AG08395 (cell line): ENCODE measurements around the gene NFKB2.
A peak's percentile ranks its signal among the peaks of the same experiment; 100 is the strongest.

Experiments used
- DNase-seq: peaks from one replicate; pipeline ENCODE4 v3.0.0; 2012; ENCODE audit warnings: mixed read lengths, low spot score

NFKB2 gene

DNA sequence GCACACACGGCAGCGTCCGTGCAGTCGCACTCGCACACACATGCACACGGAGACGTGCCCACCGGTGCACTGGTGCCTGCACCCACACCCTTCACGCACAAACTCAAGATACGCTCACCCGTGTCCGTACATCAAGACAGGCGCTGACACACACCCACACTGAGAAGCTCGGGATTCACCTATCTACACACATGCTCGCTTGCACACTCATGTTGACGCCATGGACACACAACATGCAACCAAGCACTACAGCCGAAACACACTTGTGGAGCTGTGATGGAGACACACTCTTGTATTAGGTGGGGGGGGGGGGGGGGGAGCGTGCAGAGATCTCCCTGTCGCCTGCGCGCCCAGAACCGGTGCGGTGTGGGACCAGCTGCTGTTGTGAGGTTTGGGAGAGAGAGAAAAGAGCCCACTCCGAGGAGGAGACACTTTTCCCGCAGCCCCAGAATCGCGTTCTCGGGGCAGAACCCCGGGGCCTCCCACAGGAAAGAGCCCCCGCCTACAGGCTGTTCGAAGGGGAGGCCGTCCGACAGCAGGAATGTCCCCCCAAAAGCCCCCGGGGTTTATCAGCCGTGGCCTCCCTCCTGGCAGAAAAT, 605 bp upstream of the NFKB2 start:
- DNase-seq: no peak

DNA sequence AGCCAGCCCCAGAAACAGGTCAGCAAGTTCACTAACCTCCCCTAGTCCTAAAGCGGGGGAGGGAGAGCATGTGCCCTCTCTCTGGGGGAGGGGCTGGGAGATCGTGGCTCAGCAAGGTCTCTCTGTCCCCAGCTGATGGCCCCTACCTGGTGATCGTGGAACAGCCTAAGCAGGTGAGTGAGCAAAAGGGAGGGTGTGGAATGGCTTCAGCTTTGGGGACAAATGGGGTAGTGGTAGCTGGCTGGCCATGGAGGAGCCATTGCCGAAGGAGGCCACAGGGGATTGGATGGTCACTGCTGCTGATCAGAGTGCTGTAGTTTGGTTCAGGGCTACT, 779 bp downstream of the NFKB2 start:
- no peak for DNase-seq

DNA sequence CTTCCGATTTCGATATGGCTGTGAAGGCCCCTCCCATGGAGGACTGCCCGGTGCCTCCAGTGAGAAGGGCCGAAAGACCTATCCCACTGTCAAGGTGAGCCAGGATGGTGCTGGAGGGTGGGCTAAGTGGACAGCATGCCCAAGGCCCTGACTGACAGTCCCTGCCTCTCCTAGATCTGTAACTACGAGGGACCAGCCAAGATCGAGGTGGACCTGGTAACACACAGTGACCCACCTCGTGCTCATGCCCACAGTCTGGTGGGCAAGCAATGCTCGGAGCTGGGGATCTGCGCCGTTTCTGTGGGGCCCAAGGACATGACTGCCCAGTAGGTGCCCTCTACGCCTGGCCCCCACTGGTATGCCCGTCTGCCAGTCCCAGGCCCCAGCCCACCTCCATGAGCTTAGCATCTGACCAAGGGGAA, 1.2 kb downstream of the NFKB2 start:
- no peak for DNase-seq

DNA sequence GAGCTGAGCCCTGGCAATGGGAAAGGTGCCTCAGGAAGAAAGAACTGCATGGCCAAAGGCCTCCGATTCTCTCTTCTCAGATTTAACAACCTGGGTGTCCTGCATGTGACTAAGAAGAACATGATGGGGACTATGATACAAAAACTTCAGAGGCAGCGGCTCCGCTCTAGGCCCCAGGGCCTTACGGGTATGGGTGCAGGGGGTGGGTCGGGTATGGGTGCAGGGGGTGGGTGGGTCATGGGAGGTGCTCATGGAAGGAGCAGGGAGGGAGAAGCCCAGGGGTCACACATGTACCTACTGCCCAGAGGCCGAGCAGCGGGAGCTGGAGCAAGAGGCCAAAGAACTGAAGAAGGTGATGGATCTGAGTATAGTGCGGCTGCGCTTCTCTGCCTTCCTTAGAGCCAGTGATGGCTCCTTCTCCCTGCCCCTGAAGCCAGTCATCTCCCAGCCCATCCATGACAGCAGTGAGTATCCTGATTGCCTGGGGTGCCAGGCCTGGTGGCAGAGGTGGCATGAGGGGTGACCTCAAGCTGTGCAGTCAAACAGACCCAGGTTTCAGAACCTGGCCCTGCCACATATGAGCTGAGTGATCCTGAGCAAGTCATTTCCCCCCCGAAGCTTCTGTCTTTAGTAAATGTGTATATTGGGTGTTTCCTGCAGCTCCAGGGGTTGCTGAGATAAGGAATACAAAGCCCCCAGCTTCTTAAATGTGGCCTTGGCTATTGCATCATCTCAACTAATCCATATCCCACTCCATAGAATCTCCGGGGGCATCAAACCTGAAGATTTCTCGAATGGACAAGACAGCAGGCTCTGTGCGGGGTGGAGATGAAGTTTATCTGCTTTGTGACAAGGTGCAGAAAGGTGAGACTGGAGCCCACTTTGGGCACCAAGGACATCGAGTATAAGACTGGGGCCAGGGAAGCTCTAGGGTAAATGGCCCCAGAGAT, 2.0 kb downstream of the NFKB2 start:
- DNase-seq: no peak

DNA sequence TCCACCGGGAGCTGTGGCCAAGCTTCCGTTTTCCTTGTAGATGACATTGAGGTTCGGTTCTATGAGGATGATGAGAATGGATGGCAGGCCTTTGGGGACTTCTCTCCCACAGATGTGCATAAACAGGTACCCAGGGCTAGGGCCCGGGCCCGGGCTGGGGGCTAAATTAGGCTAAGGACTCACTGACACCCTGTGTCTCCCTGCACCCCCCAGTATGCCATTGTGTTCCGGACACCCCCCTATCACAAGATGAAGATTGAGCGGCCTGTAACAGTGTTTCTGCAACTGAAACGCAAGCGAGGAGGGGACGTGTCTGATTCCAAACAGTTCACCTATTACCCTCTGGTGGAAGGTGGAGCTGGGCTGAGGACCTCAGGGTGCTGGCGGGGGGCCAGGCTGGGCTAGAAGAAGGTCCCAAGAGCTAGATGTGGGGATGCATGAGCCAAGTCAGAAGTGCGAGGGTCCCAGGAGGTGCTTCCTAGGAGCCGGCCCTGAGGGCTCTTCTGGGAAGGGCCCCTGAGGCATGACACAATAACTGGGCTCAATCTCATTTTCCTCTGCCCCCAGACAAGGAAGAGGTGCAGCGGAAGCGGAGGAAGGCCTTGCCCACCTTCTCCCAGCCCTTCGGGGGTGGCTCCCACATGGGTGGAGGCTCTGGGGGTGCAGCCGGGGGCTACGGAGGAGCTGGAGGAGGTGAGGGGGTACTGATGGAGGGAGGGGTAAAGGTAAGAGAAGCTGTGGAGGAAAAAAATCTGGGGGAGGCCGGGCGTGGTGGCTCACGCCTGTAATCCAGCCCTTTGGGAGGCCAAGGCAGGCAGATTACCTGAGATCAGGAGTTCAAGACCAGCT, 2.9 kb downstream of the NFKB2 start:
- DNase-seq: no peak

DNA sequence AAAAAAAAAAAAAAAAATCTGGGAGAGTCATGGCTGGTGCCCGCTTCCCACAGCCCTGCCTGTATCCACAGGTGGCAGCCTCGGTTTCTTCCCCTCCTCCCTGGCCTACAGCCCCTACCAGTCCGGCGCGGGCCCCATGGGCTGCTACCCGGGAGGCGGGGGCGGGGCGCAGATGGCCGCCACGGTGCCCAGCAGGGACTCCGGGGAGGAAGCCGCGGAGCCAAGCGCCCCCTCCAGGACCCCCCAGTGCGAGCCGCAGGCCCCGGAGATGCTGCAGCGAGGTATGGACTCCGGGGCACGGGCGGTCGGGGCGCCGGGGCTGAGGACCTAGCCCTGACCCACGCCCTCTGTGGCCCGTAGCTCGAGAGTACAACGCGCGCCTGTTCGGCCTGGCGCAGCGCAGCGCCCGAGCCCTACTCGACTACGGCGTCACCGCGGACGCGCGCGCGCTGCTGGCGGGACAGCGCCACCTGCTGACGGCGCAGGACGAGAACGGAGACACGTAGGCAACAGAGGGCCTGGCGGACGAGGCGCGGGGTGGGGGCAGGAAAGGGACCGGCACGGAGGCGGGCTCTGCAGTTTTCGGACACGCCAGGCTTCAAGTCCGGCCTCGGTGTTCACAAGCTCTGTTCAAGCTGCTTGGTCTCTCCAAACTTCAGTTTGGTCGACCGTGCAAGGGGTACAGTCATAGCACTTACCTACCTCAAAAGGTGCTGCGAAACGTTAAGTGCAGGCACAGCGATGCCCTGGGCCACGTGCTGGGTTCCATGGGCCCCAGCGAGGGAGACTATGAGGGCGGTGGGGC, 3.9 kb downstream of the NFKB2 start:
- DNase-seq: peak; percentile 89

DNA sequence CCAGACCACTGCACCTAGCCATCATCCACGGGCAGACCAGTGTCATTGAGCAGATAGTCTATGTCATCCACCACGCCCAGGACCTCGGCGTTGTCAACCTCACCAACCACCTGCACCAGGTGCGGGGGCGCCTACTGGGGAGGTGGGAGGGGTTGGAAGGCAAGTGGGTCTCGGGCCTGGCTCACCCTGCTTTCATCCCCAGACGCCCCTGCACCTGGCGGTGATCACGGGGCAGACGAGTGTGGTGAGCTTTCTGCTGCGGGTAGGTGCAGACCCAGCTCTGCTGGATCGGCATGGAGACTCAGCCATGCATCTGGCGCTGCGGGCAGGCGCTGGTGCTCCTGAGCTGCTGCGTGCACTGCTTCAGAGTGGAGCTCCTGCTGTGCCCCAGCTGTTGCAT, 4.6 kb downstream of the NFKB2 start:
- DNase-seq: no peak

DNA sequence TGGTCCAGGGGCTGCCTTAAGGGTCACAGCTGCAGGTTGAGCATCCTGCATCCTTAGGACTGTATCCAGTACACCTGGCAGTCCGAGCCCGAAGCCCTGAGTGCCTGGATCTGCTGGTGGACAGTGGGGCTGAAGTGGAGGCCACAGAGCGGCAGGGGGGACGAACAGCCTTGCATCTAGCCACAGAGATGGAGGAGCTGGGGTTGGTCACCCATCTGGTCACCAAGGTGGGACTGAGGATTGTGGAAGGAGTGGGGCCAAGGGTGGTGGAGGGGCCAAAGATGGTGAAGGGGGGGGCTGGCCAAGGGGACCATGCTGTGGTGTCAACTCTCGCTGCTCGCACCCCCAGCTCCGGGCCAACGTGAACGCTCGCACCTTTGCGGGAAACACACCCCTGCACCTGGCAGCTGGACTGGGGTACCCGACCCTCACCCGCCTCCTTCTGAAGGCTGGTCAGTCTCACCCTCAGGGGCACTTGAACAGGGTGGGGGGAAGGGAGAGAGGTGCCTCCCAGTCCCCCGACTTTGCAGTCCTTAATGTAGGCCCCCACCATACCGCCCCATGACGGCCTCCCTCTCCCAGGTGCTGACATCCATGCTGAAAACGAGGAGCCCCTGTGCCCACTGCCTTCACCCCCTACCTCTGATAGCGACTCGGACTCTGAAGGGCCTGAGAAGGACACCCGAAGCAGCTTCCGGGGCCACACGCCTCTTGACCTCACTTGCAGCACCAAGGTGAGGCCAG, 5.3 kb downstream of the NFKB2 start:
- no peak for DNase-seq

DNA sequence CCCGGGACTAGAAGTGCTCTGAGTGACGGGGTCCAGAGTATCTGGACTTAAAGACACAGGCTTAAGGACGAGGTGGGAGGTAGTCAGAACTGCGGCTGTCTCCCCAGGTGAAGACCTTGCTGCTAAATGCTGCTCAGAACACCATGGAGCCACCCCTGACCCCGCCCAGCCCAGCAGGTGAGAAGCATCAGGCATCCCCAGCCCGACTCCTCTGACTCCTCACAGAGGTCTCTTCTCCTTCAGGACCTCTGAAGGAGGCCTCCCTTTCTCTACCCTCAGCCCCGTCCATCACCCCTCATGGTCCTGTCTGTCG, 5.8 kb downstream of the NFKB2 start:
- no peak for DNase-seq

DNA sequence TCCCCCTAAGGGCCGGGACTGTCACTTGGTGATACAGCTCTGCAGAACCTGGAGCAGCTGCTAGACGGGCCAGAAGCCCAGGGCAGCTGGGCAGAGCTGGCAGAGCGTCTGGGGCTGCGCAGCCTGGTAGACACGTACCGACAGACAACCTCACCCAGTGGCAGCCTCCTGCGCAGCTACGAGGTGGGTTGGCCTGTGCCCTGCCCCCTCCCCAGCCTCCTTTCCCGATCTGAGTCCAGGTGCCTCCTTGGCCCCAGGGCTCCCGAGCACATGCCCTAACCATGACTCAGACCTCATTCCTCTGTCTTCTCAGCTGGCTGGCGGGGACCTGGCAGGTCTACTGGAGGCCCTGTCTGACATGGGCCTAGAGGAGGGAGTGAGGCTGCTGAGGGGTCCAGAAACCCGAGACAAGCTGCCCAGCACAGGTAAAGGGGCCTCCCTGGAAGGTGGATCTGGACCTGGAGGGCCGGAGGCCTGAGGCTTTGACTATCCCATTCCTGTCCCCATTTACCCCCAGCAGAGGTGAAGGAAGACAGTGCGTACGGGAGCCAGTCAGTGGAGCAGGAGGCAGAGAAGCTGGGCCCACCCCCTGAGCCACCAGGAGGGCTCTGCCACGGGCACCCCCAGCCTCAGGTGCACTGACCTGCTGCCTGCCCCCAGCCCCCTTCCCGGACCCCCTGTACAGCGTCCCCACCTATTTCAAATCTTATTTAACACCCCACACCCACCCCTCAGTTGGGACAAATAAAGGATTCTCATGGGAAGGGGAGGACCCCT, 6.4 kb downstream of the NFKB2 start:
- peak; percentile 43 for DNase-seq

DNA sequence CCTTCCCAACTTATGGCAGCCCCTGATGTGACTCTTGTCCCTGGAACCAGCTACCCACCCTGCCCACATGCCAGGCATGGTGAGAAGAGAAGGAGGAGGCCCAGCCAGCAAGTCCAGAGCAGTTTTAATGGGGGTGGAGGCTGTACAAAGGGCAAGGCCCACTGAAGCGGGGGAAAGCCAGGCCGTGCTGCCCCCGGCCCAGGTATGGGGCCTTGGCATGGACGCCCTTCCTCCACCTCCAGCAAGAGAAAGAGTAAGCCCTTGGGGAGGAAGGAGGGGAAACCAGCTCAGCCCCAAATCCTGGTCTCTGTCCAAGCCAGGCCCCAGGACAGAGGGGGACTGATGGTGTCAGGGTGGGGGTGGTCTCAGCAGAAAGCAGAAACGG, 7.0 kb downstream of the NFKB2 start:
- no peak for DNase-seq

DNA sequence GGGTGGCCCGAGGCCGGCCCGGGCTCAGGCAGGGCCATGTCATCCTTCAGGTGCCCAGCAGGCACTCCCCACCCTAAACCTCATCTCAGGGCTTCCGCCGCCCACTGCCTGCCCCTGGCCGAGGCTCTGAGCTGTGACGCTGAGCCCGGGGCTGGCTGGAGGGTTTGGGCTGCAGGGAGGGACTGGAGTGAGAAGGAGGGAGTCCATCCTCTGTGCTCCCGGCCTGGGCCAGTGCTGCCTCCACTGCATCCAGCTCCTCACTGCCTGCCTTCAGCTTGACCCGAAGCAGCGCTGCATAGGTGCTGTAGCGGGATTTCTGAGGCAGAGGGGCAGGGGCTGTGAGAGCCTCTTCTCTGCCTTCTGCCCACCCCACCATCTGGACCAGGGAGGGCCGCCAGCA, 7.6 kb downstream of the NFKB2 start:
- DNase-seq: no peak

DNA sequence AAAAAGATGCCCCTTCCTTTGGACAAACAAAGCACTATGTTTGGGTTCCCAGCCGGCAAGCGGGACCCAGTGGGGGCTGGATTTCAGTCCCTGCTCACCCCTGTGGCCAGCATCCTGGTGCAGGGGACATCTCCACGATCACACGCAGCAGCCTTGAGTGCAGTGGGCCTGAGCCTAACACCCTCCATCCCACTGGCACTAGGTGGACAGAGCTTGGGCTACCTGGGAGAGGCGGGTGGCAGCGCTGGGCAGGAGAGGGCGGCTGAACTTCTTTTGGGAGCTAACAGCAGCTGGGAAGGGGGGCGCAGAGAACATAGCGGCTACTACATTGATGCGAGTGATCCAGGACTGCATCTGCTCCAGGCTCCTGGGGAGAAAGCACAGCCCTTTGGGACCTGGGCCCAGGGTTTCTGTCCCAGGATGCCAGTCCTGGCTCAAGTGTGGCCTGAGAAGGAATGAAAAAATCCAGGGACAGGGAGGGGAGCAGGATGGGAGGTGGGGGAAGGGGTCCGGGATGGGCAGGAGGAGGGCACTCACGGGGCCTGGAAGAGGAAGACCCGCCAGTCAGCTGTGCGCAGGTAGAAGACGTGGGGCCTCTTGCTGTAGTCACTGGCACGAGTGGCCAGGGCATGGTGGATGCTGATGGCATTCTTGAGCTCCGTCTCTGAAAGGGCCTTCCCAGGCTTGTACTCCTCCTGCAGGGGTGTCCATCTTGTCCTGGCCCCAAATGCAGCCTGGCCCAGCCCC, 9.0 kb downstream of the NFKB2 start:
- no peak for DNase-seq

DNA sequence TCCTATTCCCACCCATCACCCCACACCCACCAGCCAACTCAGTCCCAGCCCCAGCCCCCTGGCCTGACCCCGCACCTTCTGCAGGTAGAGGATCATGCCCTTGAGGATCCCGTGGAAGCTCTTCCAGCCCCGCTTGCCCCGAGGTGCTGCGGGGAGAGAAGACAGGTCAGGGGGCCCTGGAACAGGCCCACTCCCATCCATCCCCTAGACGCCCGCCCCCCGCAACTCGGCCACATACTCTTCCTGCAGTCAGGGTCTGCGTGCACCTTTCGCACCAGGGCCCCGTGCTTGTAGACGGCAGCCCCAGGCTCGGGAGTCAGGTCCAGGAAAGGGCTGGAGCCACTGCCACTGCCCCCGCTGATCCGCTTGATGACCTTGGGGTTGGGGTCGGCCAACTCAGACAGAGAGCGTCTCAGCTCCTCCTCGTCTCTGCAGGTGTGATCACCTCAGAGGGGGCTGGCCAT, 9.6 kb downstream of the NFKB2 start:
- no peak for DNase-seq

DNA sequence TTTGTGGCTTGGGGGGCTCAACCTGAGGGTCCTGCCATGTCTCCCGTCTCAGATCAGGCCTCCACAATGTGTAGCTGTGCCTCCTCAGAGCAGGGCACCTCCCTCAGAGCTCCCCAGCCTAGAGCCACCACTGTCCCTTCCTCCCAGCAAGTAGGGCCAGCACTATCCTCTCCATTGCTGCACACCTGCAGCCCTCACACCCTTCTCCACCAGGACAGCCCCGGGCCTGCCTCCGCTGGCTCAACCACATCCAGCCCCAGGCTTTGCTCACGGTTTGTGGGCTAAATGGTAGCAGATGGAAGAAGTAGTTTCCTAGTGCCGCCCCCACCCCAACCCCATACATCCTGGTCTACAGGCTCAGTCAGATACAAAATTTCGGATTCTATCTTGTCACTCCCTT, 10.1 kb downstream of the NFKB2 start:
- no peak for DNase-seq

DNA sequence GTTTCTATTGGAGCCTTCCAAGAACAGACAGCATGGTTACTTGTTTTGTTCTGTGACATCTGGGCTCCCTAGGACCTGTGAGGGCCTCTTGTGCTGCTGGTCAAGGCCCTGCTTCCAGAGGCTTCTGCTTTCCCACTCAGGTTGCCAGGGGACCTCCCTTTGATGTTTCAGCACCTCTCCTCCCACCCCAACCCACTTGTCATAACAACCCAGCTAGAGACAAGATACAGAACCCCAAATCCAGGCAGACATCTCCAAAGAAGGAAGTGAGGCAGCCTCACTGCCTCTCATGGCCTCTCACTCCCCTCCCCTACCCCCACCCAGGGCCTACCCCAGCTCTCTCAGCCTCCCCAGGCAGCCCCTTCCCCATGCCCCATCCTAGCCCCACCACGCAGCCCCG, 11.3 kb downstream of the NFKB2 start:
- no peak for DNase-seq

DNA sequence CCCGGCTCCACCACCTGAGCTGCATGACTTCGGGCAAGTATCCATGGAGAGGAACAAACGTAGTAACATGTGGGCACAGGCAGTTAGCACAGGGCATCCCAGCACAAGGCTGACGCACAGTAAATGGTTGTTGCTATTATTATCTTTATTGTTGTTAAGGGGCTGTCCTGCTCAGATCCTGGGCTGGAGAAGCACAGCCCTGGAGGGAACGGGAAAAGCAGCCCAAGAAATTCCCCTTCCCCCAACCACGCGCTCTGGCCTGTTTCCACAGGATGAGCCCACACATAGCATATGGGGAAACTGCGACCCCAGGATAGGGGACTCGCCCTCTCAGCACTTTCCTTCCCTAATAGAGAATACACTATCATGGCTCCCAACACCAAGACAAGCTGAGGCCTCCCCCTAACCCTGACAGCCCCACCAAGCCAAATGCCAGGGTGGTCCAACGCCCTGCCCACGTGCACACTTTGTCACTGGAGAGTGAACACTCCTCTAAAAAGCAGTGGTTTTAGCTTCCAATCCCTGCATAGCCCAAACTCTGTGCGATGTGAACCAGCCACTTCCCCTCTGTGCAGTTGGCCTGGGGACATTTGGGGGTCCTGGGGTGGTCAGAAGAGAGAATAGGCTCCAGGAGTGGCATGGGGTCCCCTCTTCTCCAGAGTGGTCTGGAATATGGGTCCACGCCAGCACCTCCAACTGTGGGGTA, 12.1 kb downstream of the NFKB2 start:
- DNase-seq: no peak

DNA sequence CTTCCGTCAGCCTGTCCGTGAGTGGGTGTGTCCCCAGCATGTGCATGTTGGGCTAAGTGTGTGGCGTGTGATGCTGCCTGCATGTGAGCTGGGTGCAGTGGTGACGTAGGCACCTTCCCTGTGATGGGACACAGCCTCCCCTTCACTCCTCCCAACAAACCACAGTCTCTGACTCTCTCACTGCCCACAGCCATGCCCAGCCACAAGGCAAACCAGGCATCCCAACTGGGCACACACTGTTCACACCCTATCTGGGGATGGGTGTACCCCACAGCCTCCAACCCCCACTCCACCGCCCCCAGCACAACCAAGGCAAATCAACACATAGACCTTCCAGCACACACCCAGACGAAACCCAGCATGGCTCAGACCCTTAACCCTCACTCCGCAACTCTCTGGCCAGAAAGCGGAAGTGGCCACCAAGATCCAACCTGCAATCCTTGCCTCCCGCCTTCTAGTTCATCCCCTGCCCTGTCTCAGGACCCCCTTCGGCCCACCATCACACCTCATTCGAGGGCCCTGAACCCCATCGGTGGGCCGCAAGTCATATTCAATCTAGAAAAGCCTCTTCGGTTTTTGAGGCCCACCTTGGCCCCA, 12.7 kb downstream of the NFKB2 start:
- DNase-seq: no peak
